Astrocyte (in vitro differentiated cells and primary cell): ENCODE data around the gene HECW1.
"Not testable (repeated sequence)": the region's sequence is repeated elsewhere in the genome, so short reads cannot be mapped to it uniquely, and the experiment has no call there.

ENCODE experiments used
- EZH2 ChIP-seq: IDR thresholded peaks from 2 replicates; pipeline ENCODE4 v1.6.1; 2012; ENCODE audit warnings: mild to moderate bottlenecking, low read length, inconsistent platforms; ENCODE audit not compliant: insufficient read depth
- TF ChIP-seq, protein P1 (sequence below): IDR thresholded peaks from 2 replicates; pipeline ENCODE4 v1.5.1; 2011; ENCODE audit warnings: low read depth, mild to moderate bottlenecking, inconsistent platforms, low read length, moderate library complexity; ENCODE audit not compliant: insufficient read depth

DNA sequence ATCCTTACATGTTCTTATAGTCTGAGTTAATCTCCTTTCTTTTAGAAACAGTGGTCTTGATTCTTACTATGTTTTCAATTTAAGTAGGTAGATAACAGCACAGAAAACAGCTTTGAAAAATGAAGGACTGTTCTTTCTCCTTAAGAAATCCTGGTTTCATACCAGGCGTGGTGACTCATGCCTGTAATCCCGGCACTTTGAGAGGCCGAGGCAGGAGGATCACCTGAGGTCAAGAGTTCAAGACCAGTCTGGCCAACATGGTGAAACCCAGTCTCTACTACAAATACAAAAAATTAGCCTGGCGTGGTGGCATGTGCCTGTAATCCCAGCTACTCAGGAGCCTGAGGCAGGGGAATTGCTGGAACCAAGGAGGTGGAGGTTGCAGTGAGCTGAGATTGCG is 484.0 kb downstream of the HECW1 start:
- not testable (repeated sequence) for TF ChIP-seq EZH2
- TF ChIP-seq, protein P1, sequence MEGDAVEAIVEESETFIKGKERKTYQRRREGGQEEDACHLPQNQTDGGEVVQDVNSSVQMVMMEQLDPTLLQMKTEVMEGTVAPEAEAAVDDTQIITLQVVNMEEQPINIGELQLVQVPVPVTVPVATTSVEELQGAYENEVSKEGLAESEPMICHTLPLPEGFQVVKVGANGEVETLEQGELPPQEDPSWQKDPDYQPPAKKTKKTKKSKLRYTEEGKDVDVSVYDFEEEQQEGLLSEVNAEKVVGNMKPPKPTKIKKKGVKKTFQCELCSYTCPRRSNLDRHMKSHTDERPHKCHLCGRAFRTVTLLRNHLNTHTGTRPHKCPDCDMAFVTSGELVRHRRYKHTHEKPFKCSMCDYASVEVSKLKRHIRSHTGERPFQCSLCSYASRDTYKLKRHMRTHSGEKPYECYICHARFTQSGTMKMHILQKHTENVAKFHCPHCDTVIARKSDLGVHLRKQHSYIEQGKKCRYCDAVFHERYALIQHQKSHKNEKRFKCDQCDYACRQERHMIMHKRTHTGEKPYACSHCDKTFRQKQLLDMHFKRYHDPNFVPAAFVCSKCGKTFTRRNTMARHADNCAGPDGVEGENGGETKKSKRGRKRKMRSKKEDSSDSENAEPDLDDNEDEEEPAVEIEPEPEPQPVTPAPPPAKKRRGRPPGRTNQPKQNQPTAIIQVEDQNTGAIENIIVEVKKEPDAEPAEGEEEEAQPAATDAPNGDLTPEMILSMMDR = not testable (repeated sequence)
